KOPT-K1 (cell line): ENCODE data around the gene AASDH.
A peak's percentile ranks its signal among the peaks of the same experiment; 100 is the strongest.

Experiments used
- H3K27ac ChIP-seq: fragments of 200-600 bp; sonication (generic); 2 replicates; pipeline ENCODE4 v1.5.1; 2016; ENCODE audit warnings: antibody characterized with exemption, mild to moderate bottlenecking, low read depth, low read length; ENCODE audit not compliant: poor library complexity, severe bottlenecking
- H3K36me3 ChIP-seq: fragments of 200-600 bp; sonication (generic); 2 replicates; pipeline ENCODE4 v1.5.1; 2017; ENCODE audit warnings: antibody characterized with exemption, mild to moderate bottlenecking, low read length, moderate library complexity; ENCODE audit not compliant: insufficient read depth
- H3K9me3 ChIP-seq: fragments of 200-600 bp; sonication (generic); 2 replicates; pipeline ENCODE4 v1.5.1; 2017; ENCODE audit warnings: antibody characterized with exemption, low read length, mild to moderate bottlenecking; ENCODE audit not compliant: insufficient read depth, poor library complexity, severe bottlenecking

AASDH gene

GRCh38 chr4:56414135-56414670, 26.9 kb upstream of the AASDH start:
- Histone ChIP-seq H3K9me3 (no peaks in the 10 kb centered on the region), H3K36me3 (no peaks in the 10 kb centered on the region), H3K27ac (no peak overlapping the region)

GRCh38 chr4:56410247-56411062, 23.2 kb upstream of the AASDH start:
- Histone ChIP-seq H3K36me3 (peaks cover 26% of the 10 kb centered on the region), H3K9me3 (no peaks in the 10 kb centered on the region), H3K27ac (no peak overlapping the region)

- peaks cover 34% of the 10 kb centered on the region for H3K36me3 ChIP-seq
- no peak overlapping the region for H3K27ac ChIP-seq
- H3K9me3 ChIP-seq: no peaks in the 10 kb centered on the region
These were observed 22.3 kb upstream of the AASDH start for GRCh38 chr4:56409511-56410090.

GRCh38 chr4:56408978-56409377, 21.7 kb upstream of the AASDH start:
- no peak overlapping the region for H3K27ac ChIP-seq
- peaks cover 40% of the 10 kb centered on the region for H3K36me3 ChIP-seq
- no peaks in the 10 kb centered on the region for H3K9me3 ChIP-seq

GRCh38 chr4:56406151-56406550, 18.9 kb upstream of the AASDH start:
- Histone ChIP-seq H3K36me3 (peaks cover 69% of the 10 kb centered on the region), H3K9me3 (no peaks in the 10 kb centered on the region), H3K27ac (no peak overlapping the region)

- H3K36me3 ChIP-seq: peaks cover 80% of the 10 kb centered on the region
- no peak overlapping the region for H3K27ac ChIP-seq
- no peaks in the 10 kb centered on the region for H3K9me3 ChIP-seq
These were observed 17.7 kb upstream of the AASDH start for GRCh38 chr4:56405016-56405415.

- H3K36me3 ChIP-seq: peaks cover 98% of the 10 kb centered on the region
- H3K9me3 ChIP-seq: no peaks in the 10 kb centered on the region
- no peak overlapping the region for H3K27ac ChIP-seq
These were observed 13.3 kb upstream of the AASDH start for GRCh38 chr4:56400560-56400959.

GRCh38 chr4:56391270-56391669, 4.0 kb upstream of the AASDH start:
- Histone ChIP-seq H3K36me3 (peaks cover 51% of the 10 kb centered on the region), H3K27ac (no peak overlapping the region), H3K9me3 (no peaks in the 10 kb centered on the region)

- Histone ChIP-seq H3K36me3 (peaks cover 34% of the 10 kb centered on the region), H3K9me3 (no peaks in the 10 kb centered on the region), H3K27ac (no peak overlapping the region)
These were observed 2.3 kb upstream of the AASDH start for GRCh38 chr4:56389558-56389957.

- peak overlapping the region; percentile 70 for H3K27ac ChIP-seq
- no peaks in the 10 kb centered on the region for H3K9me3 ChIP-seq
- H3K36me3 ChIP-seq: peaks cover 22% of the 10 kb centered on the region
These were observed 1.0 kb upstream of the AASDH start for GRCh38 chr4:56388306-56388705.

- no peak overlapping the region for H3K27ac ChIP-seq
- no peaks in the 10 kb centered on the region for H3K9me3 ChIP-seq
- H3K36me3 ChIP-seq: 0 out of 2 replicates have a peak, but pooled peaks cover 9% of the 10 kb centered on the region
These were observed 1.2 kb downstream of the AASDH start for GRCh38 chr4:56386091-56386490.

GRCh38 chr4:56375458-56375857, 11.8 kb downstream of the AASDH start:
- Histone ChIP-seq H3K36me3 (peaks cover 6% of the 10 kb centered on the region), H3K27ac (no peak overlapping the region), H3K9me3 (no peaks in the 10 kb centered on the region)

GRCh38 chr4:56374956-56375355, 12.3 kb downstream of the AASDH start:
- Histone ChIP-seq H3K9me3 (no peaks in the 10 kb centered on the region), H3K36me3 (peaks cover 11% of the 10 kb centered on the region), H3K27ac (no peak overlapping the region)

- H3K9me3 ChIP-seq: no peaks in the 10 kb centered on the region
- no peak overlapping the region for H3K27ac ChIP-seq
- peaks cover 24% of the 10 kb centered on the region for H3K36me3 ChIP-seq
These were observed 14.5 kb downstream of the AASDH start for GRCh38 chr4:56372774-56373173.

GRCh38 chr4:56371426-56372220, 15.7 kb downstream of the AASDH start:
- peaks cover 24% of the 10 kb centered on the region for H3K36me3 ChIP-seq
- H3K27ac ChIP-seq: no peak overlapping the region
- no peaks in the 10 kb centered on the region for H3K9me3 ChIP-seq
